Brain microvascular endothelial cell (primary cell): ENCODE measurements around the gene NDRG2.

Source experiments
- DNase-seq: peaks from one replicate; pipeline ENCODE4 v3.0.0-alpha.2; 2020
- H3K27ac ChIP-seq: fragments of 250-450 bp; sonication (Bioruptor Pico); 2 replicates; pipeline ENCODE4 v1.5.1; 2020; ENCODE audit warnings: mild to moderate bottlenecking, moderate library complexity
- H3K27me3 ChIP-seq: fragments of 250-450 bp; sonication (Bioruptor Pico); replicated peaks from 2 replicates; pipeline ENCODE4 v1.5.1; 2020; ENCODE audit warnings: mild to moderate bottlenecking
- H3K36me3 ChIP-seq: fragments of 250-450 bp; sonication (Bioruptor Pico); replicated peaks from 2 replicates; pipeline ENCODE4 v1.5.1; 2020; ENCODE audit warnings: mild to moderate bottlenecking
- H3K4me3 ChIP-seq: 2 replicates; pipeline ENCODE4 v1.5.1; 2011; ENCODE audit warnings: low read depth, mild to moderate bottlenecking, control low read depth, low read length, moderate library complexity
- CTCF ChIP-seq: IDR thresholded peaks from 2 replicates; pipeline ENCODE4 v1.5.1; 2011; ENCODE audit warnings: low read depth, mild to moderate bottlenecking, moderate library complexity, low read length, control low read depth, inconsistent platforms; ENCODE audit errors: missing control alignments
- in situ Hi-C: cut with HindIII; loops from 2 replicates; pipeline ENCODE4 v1.10.0; 2017; ENCODE audit warnings: low sequenced_read_pairs, low pct_ligation_motif_present

NDRG2 gene

GRCh38 chr14:21001218-21001617 is 23.6 kb downstream of the NDRG2 start:
- Histone ChIP-seq H3K4me3 (no peak overlapping the region), H3K27me3 (no peaks in the 10 kb centered on the region), H3K27ac (no peak overlapping the region), H3K36me3 (peaks cover 3% of the 10 kb centered on the region)
- in situ Hi-C loops: no loop called here
- DNase-seq: no peak
- no peak for TF ChIP-seq CTCF

DNA sequence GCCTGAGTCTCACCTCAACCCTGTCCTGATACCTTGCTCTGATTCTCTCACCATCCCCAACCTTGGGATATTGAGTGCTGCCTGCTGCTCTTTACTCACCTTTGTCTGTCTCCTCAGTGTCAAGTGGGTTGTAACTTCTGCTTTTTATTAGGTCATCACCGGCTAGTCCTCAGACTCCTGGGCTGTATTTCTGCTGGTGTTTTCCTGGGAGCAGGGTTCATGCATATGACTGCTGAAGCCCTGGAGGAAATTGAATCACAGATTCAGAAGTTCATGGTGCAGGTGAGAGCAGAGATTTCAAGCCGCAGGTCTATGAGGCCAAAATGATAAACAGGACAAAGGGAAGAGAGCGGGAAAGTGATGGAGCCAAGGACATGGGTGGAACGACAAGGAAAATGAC is 25.3 kb downstream of the NDRG2 start:
- Histone ChIP-seq H3K36me3 (peaks cover 19% of the 10 kb centered on the region), H3K27me3 (no peaks in the 10 kb centered on the region)

GRCh38 chr14:20998674-20999366 is 26.0 kb downstream of the NDRG2 start, which contains the start of gene SLC39A2:
SLC39A2 (plus strand) TSS chr14:20999293; CDS start chr14:20999447, 154 bp downstream.
- no peaks in the 10 kb centered on the region for H3K27me3 ChIP-seq
- TF ChIP-seq CTCF: no peak
- peaks cover 26% of the 10 kb centered on the region for H3K36me3 ChIP-seq
- DNase-seq: peak; percentile 72
- no peak within 1 kb of the TSS for H3K27ac ChIP-seq
- in situ Hi-C loops: no loop called here
- H3K4me3 ChIP-seq: no peak within 1 kb of the TSS

More for the DNA sequence above, 25.3 kb downstream of the NDRG2 start:
- in situ Hi-C loops: no loop called here
- Histone ChIP-seq H3K4me3 (no peak overlapping the region), H3K27ac (no peak overlapping the region)
- TF ChIP-seq CTCF: no peak
- no peak for DNase-seq

DNA sequence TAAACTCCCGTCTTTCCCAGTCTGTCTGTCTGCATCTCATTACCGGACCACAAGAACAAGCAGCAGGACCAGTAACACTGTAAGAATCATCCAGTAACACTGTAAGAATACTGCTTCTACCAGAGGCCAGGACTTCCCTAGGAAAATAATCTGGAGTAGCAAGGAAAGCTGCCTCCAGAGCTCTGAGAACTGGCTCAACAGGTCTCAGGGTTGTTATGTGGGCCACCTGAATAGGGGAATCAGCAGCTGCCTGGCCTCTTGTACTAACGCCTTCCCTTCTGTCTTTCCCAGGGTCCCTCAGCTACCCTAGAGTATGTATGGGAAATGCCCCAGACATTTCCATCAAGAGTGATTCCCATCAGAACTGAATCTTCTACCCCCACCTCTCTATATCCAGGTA is 26.7 kb downstream of the NDRG2 start:
- DNase-seq: no peak
- in situ Hi-C loops: no loop called here
- peaks cover 27% of the 10 kb centered on the region for H3K36me3 ChIP-seq
- H3K27ac ChIP-seq: no peak overlapping the region
- H3K27me3 ChIP-seq: no peaks in the 10 kb centered on the region
- no peak overlapping the region for H3K4me3 ChIP-seq
- TF ChIP-seq CTCF: no peak

- in situ Hi-C loops: no loop called here
- peaks cover 32% of the 10 kb centered on the region for H3K36me3 ChIP-seq
- H3K4me3 ChIP-seq: no peak overlapping the region
- H3K27me3 ChIP-seq: no peaks in the 10 kb centered on the region
- no peak overlapping the region for H3K27ac ChIP-seq
- TF ChIP-seq CTCF: no peak
- no peak for DNase-seq
Measured at GRCh38 chr14:20997564-20997963, 27.3 kb downstream of the NDRG2 start.

DNA sequence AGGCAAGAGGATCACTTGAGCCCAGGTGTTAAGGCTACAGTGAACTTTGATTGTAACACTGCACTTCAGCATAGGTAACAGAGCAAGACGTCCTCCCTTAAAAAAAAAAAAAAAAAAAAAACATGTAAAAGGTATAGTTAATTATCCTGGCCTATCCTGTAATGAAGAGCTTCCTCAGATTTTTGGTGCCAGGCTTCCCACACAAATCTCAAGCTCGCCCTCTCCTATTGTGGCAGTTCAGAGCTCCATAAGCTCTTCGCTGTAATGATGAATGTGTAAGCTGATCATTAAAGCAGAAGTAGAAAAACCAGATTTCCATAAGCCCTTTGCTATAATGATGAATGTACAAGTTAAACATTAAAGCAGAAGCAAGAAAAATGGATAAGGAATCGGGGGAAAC is 27.7 kb downstream of the NDRG2 start:
- Histone ChIP-seq H3K27me3 (no peaks in the 10 kb centered on the region), H3K4me3 (no peak overlapping the region), H3K27ac (no peak overlapping the region), H3K36me3 (peaks cover 32% of the 10 kb centered on the region)
- TF ChIP-seq CTCF: no peak
- in situ Hi-C loops: no loop called here
- DNase-seq: no peak
